GM21528 (cell line): ENCODE measurements around the gene FADS3.

ENCODE experiments used
- ATAC-seq: cut with Tn5 transposase; IDR thresholded peaks from one replicate; pipeline ENCODE4 v1.9.1; 2021; ENCODE audit warnings: mild to moderate bottlenecking, moderate library complexity; ENCODE audit not compliant: unreplicated experiment, low FRiP score

The FADS3 gene

GRCh38 chr11:61862714-61863547 lies 28.4 kb downstream of the FADS3 start:
- ATAC-seq = no peak

- ATAC-seq = no peak
These were observed 29.7 kb downstream of the FADS3 start for GRCh38 chr11:61861634-61862033.

- no peak for ATAC-seq
These were observed 31.1 kb downstream of the FADS3 start for GRCh38 chr11:61860054-61860903.

DNA sequence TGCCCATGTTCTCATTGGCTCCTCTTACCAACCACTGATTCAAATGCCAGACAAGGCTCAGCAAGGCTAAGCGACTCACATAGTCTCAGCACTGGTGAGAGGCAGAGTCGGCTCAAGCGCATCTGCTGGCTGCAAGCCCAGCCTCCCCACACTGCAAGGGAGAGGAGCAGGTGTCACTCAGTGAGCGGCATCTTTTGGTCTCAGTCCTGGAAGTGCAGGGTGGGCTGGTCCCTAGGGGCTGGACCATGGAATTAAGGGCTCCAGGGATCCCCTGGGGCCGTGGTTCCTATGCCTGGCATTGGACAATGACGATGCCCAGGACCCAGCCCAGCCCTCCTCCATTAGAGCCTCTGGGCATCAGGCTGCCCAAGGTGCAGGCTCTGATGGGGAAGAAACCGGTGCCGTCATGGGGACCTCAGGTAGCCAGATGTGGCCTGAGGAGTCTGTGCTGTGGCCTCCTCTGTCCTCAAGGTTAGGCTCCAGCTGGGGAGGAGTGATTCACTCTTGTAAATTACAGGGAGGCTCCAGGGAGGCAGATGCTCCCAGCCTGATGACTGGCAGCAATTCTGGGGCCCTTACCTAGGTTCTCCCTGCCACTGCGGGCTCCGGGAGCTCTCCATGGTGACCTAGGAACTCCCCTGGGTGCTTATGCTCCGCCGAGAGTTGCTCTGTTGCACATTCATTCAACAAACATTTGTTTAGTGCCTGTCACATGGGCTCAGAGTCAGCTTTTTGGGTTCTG lies 35.2 kb downstream of the FADS3 start:
- no peak for ATAC-seq

DNA sequence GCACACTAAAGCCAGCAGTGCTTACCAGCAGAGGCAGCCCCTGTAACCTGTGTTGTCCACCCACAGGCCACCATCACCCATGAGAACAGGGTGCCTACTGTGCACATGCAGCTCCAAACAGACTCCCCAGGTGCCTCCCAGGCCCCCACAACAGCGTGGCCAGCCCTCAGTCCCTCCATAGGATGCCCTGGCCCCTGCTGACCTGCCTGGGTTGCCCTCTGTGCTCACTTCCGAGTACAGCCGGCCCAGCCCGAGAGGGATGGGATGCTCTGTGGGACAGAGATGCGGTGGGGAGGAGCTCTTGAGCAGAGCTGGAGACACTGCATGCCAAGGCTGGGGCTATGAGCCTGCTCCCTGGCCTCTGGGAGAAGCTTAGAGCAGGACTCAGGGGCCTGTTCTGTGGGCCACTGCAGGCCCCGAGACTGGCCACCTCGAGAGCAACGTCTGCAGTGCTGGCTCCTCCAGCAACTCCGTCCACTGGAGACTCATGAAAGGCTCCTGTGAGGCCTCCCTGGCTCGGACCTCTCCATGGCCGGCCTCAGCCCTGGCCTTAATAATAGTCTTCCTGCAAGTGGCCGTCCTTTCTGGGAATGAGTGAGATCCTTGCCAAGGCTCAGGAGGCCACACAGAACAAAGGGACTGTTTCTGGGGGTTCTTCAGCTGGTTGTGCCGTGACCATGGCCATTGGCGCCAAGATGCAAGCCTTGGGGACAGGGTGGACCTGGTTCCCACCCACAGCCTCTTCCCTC lies 36.2 kb downstream of the FADS3 start:
- ATAC-seq = no peak

GRCh38 chr11:61854206-61854895 lies 37.0 kb downstream of the FADS3 start:
- no peak for ATAC-seq

GRCh38 chr11:61853698-61854169 lies 37.6 kb downstream of the FADS3 start:
- ATAC-seq = no peak

DNA sequence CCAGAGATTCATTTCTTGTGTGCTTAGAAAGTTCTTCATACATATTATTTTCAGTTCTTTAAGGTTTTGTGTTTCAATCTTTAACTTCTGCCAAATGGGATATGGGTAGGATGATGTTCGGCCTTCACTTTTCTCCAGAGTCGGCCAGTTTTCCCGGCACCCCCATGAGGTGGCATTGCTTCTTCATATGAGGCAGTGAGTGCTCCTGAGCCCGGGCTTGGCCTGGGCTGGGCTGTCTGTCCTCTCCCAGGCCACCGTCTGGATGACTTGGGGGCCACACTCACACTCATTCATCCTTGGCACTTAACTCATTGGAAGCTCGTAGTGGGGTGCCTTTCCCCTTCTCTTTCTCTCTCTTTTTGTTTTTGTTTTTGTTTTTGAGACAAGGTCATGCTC lies 39.4 kb downstream of the FADS3 start:
- ATAC-seq = no peak

- ATAC-seq = no peak
These were observed 40.0 kb downstream of the FADS3 start for GRCh38 chr11:61851113-61851899.

DNA sequence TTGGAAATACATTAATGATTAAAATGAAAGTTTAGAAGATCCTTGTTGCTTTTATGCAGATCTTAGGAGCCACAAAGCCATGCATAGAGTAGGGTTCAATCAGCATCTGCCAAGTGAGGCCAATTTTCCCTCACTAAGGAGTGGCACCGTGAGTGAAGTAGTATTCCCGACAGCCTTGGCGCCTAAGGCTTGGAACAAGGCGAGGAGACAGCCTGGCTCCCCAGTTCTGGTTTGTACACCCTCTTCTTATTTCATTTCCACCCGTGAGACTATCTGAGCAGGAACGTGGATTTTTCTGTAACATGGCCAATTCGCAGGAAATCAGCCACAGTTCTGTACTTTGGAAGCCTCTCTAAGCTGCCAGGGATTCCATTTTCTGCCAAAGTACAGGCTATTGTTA lies 40.7 kb downstream of the FADS3 start:
- no peak for ATAC-seq

- no peak for ATAC-seq
These were observed 42.7 kb downstream of the FADS3 start for GRCh38 chr11:61848631-61849030.

GRCh38 chr11:61847914-61848581 lies 43.3 kb downstream of the FADS3 start:
- no peak for ATAC-seq

GRCh38 chr11:61846362-61847020 lies 44.9 kb downstream of the FADS3 start:
- ATAC-seq = no peak

GRCh38 chr11:61844909-61845565 lies 46.3 kb downstream of the FADS3 start:
- ATAC-seq = no peak

DNA sequence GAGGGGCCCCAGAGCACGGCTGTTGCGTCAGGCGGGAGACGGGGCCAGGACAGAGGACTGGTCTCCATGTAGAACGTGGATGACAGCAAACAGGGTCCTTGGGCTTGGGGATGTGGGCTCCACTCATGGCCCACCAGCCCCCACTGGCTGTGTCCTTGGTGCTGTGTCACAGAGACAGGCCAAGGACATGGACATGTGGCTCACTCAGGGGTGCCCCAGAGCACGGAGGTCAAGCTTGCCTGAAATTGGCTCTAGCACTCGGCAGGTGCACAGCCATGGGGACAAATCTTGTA lies 48.9 kb downstream of the FADS3 start:
- no peak for ATAC-seq

DNA sequence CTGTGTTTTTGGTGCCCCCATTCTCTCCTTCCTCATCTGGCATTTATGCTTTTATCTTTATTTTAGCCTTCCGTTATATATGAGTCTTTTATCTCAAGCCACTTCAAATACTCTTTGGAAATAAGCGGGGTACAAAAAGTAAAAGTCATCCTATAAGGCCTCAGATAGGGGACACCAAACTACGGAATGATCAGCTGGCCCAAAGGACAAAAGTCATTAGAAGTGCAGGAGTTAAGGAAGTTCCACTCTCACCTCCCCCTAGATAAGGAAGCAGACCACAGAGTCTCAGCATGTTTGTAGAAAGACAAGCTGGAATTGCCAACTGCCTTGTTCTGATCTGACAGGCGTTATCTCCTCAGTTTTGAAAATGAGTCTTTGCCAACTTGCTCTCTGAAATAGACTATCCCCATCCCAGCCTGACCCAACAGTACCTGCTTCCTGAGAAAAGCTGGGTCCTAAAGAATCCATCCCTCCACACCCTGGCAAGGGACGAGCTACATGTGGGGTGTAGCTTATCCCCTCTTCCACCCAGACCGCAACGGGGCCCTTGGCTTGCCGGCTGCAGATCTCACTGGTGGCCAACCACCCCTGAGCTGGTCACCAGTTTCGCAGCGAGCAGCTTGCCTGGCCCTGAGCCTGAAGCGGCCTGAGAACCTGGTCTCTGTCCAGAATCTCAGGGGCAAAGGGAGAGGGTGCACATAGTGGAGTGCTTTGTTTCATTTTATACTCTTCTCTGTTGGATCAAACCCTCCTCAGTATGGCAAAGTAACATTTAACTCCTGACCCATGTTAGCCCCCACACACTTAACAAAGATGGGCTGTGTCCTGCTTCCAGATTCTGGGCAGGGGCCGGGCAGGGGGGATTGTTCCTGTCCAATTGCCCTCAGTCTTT lies 49.5 kb downstream of the FADS3 start:
- ATAC-seq = no peak
